Inferior parietal cortex (tissue), 1 donor: ENCODE measurements around the gene DAZL.
"Not testable (repeated sequence)": the region's sequence is repeated elsewhere in the genome, so short reads cannot be mapped to it uniquely, and the experiment has no call there.

Experiments used
- DNase-seq: peaks from one replicate; pipeline ENCODE4 v3.0.0-alpha.2; 2016; ENCODE audit errors: extremely low spot score

Gene DAZL

GRCh38 chr3:16604887-16605602 lies at the start of gene DAZL:
Gene DAZL, minus strand, starts transcription at chr3:16605423. Its CDS starts 218 bp downstream, at chr3:16605205.
- no peak for DNase-seq

- no peak for DNase-seq
These were observed 49.8 kb upstream of the DAZL start for GRCh38 chr3:16654976-16655375.

GRCh38 chr3:16653712-16654111 lies 48.5 kb upstream of the DAZL start:
- DNase-seq: no peak

- no peak for DNase-seq
These were observed 42.4 kb upstream of the DAZL start for GRCh38 chr3:16647668-16648067.

GRCh38 chr3:16639806-16640205 lies 34.6 kb upstream of the DAZL start:
- no peak for DNase-seq

- DNase-seq: no peak
These were observed 28.7 kb upstream of the DAZL start for GRCh38 chr3:16633948-16634347.

- no peak for DNase-seq
These were observed 27.2 kb upstream of the DAZL start for GRCh38 chr3:16632395-16632794.

GRCh38 chr3:16618721-16619120 lies 13.5 kb upstream of the DAZL start:
- no peak for DNase-seq

GRCh38 chr3:16617155-16617554 lies 11.9 kb upstream of the DAZL start:
- DNase-seq: not testable (repeated sequence)

- no peak for DNase-seq
These were observed 10.9 kb upstream of the DAZL start for GRCh38 chr3:16616083-16616482.

- no peak for DNase-seq
These were observed 9.1 kb upstream of the DAZL start for GRCh38 chr3:16614033-16615031.

GRCh38 chr3:16609927-16610580 lies 4.8 kb upstream of the DAZL start:
- no peak for DNase-seq

GRCh38 chr3:16608816-16609215 lies 3.6 kb upstream of the DAZL start:
- DNase-seq: no peak

- DNase-seq: no peak
These were observed 2.5 kb upstream of the DAZL start for GRCh38 chr3:16607718-16608117.

GRCh38 chr3:16606398-16606797 lies 1.2 kb upstream of the DAZL start:
- DNase-seq: no peak

GRCh38 chr3:16605966-16606365 lies 743 bp upstream of the DAZL start:
- no peak for DNase-seq

GRCh38 chr3:16604433-16604832 lies 790 bp downstream of the DAZL start:
- DNase-seq: no peak

GRCh38 chr3:16601537-16602005 lies 3.7 kb downstream of the DAZL start:
- no peak for DNase-seq

- DNase-seq: peak; percentile 90
These were observed 4.3 kb downstream of the DAZL start for GRCh38 chr3:16600780-16601536.

- DNase-seq: no peak
These were observed 5.5 kb downstream of the DAZL start for GRCh38 chr3:16599694-16600093.

GRCh38 chr3:16596352-16597032 lies 8.7 kb downstream of the DAZL start:
- DNase-seq: no peak
